Esophagus squamous epithelium (tissue), 5 donors: Measurements from ENCODE around the gene BICRAL. TPM values are rescaled to one million over a fixed set of nuclear protein-coding genes. Genes with fewer than 3 reads are reported as not detected.

ENCODE experiments used
- DNase-seq: peaks from one replicate; lab custom pipeline; 2025; lab: John Stamatoyannopoulos, UW
- H3K27ac ChIP-seq, 4 donors: fragments of 200-600 bp; sonication (generic); one replicate each; pipeline ENCODE4 v1.5.1; 2016 to 2019; ENCODE audit warnings: mild to moderate bottlenecking in 1 of 4
- H3K27me3 ChIP-seq, 4 donors: fragments of 200-600 bp; sonication (generic); 1 replicate in 3 of 4; 2 replicates in 1 of 4; pipeline versions ENCODE4 v1.5.1 to v1.6.0; 2017 to 2021; ENCODE audit warnings: antibody characterized with exemption in 1 of 4
- H3K36me3 ChIP-seq, 3 donors: fragments of 200-600 bp; sonication (generic); one replicate each; pipeline ENCODE4 v1.5.1; 2016 to 2019
- H3K4me1 ChIP-seq, 3 donors: fragments of 200-600 bp; sonication (generic); one replicate each; pipeline ENCODE4 v1.5.1; 2017 to 2019
- H3K4me3 ChIP-seq, 4 donors: fragments of 200-600 bp; sonication (generic); 1 replicate in 3 of 4; 2 replicates in 1 of 4; pipeline ENCODE4 v1.5.1; 2016 to 2019; ENCODE audit warnings: mild to moderate bottlenecking in 2 of 4, moderate library complexity in 1 of 4
- H3K9me3 ChIP-seq, 3 donors: fragments of 200-600 bp; sonication (generic); one replicate each; pipeline ENCODE4 v1.5.1; 2016 to 2019
- POLR2A ChIP-seq, 4 donors: fragments of 450-650 bp; IDR thresholded peaks; one replicate each; pipeline ENCODE4 v1.6.1; 2017; ENCODE audit warnings: antibody characterized with exemption in 4 of 4, mild to moderate bottlenecking in 4 of 4, moderate library complexity in 3 of 4
- WGBS, 2 donors: methylation state at CpG; one replicate each; pipeline ENCODE4 v1.1.5; 2018; 5-methylcytosine and 5-hydroxymethylcytosine counted together
- intact Hi-C: fragments of 100-400 bp; cut with DNase I; formaldehyde crosslinking; loops from one replicate; pipeline ENCODE4 v1.15.0; 2022
- total RNA-seq, 4 donors: library from RNA; depleted of rRNA; stranded (reverse); fragments of >200 nt; gene quantifications; one replicate each; pipeline ENCODE4 v1.1.0, GENCODE V29; 2016
- TF ChIP-seq, protein P1 (sequence below), 6 experiments: fragments of 450-650 bp in 4 of 6; fragments of 200-600 bp in 2 of 6; sonication (generic) in 2 of 6; IDR thresholded peaks; one replicate each; pipeline ENCODE4 v1.5.1; 2016 to 2019; ENCODE audit warnings: antibody characterized with exemption in 6 of 6, mild to moderate bottlenecking in 4 of 6, moderate library complexity in 4 of 6
- donor health status: DM: yes; HTN: yes; CAD: no.

Gene BICRAL
- total RNA-seq, 4 donors from 2014 or later = 5.8 to 13.9 (median 8.9) TPM

DNA sequence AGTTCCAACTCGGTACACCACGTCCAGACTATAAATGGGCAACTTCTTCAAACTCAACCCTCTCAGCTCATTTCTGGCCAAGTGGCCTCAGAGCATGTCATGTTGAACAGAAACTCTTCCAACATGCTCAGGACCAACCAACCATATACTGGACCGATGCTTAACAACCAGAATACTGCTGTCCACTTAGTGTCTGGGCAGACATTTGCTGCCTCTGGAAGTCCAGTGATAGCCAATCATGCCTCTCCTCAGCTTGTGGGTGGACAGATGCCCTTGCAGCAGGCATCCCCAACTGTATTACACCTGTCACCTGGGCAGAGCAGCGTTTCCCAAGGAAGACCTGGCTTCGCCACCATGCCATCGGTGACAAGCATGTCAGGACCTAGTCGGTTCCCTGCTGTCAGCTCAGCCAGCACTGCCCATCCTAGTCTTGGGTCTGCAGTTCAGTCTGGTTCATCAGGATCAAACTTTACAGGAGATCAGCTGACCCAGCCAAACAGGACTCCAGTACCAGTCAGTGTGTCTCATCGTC lies 47.8 kb downstream of the BICRAL start:
- 94 to 95% methylated on average over 5 to 8 of the region's 8 CpGs for whole genome bisulfite sequencing, 2 donors
- Histone ChIP-seq H3K4me3 (no peak overlapping the region), H3K4me1 (peaks cover 0 to 5% (median 0%) of the 10 kb centered on the region in 3 donors), H3K27ac (no peak overlapping the region), H3K27me3 (no peaks in the 10 kb centered on the region), H3K36me3 (peaks cover 17 to 86% (median 22%) of the 10 kb centered on the region in 3 donors), H3K9me3 (no peaks in the 10 kb centered on the region)
- no peak for TF ChIP-seq POLR2A (IDR thresholded peaks at IDR 0.05)
- TF ChIP-seq, protein P1, sequence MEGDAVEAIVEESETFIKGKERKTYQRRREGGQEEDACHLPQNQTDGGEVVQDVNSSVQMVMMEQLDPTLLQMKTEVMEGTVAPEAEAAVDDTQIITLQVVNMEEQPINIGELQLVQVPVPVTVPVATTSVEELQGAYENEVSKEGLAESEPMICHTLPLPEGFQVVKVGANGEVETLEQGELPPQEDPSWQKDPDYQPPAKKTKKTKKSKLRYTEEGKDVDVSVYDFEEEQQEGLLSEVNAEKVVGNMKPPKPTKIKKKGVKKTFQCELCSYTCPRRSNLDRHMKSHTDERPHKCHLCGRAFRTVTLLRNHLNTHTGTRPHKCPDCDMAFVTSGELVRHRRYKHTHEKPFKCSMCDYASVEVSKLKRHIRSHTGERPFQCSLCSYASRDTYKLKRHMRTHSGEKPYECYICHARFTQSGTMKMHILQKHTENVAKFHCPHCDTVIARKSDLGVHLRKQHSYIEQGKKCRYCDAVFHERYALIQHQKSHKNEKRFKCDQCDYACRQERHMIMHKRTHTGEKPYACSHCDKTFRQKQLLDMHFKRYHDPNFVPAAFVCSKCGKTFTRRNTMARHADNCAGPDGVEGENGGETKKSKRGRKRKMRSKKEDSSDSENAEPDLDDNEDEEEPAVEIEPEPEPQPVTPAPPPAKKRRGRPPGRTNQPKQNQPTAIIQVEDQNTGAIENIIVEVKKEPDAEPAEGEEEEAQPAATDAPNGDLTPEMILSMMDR (IDR thresholded peaks at IDR 0.05) = no peak
- intact Hi-C loops = no loop called here
- no peak for DNase-seq

DNA sequence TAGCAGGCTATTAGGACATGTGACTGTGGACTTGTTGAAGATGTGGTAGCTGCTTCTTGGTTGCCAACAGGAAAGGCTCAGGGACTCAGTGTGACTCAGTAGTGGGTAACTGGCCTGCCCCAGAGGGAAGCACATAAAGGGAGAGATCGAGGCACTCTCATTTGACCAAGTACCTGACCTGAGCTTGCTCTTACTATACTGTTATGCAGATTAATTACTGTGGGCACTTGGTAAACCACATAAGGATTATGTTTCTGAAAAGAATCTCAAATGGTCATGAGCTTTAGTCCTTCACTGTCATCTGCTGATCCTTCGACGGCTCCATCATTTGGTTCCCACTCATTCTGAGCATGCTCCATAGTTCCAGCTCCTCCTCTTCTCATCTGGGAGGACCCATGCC lies 49.4 kb downstream of the BICRAL start:
- Histone ChIP-seq H3K4me3 (no peak overlapping the region), H3K4me1 (peaks cover 0 to 8% (median 0%) of the 10 kb centered on the region in 3 donors), H3K36me3 (peaks cover 17 to 86% (median 22%) of the 10 kb centered on the region in 3 donors), H3K9me3 (no peaks in the 10 kb centered on the region), H3K27me3 (no peaks in the 10 kb centered on the region), H3K27ac (no peak overlapping the region)
- TF ChIP-seq, protein P1 (IDR thresholded peaks at IDR 0.05) = no peak
- TF ChIP-seq POLR2A (IDR thresholded peaks at IDR 0.05) = no peak
- 95 to 96% methylated on average over 3 of the region's 3 CpGs for WGBS, 2 donors
- intact Hi-C loops = no loop called here
- no peak for DNase-seq

- H3K36me3 ChIP-seq = peaks cover 12 to 85% (median 16%) of the 10 kb centered on the region in 3 donors
- no peak overlapping the region for H3K27ac ChIP-seq
- H3K4me1 ChIP-seq = peaks cover 0 to 8% (median 0%) of the 10 kb centered on the region in 3 donors
- no peaks in the 10 kb centered on the region for H3K27me3 ChIP-seq
- intact Hi-C loops = no loop called here
- TF ChIP-seq, protein P1 (IDR thresholded peaks at IDR 0.05) = no peak
- no peak for TF ChIP-seq POLR2A (IDR thresholded peaks at IDR 0.05)
- no peak for DNase-seq
- no peaks in the 10 kb centered on the region for H3K9me3 ChIP-seq
- WGBS, 2 donors = 97% methylated on average over 5 of the region's 5 CpGs
- no peak overlapping the region for H3K4me3 ChIP-seq
Observed at GRCh38 chr6:42834056-42834455, 52.2 kb downstream of the BICRAL start.

GRCh38 chr6:42841844-42842584 lies 60.2 kb downstream of the BICRAL start:
- TF ChIP-seq POLR2A (IDR thresholded peaks at IDR 0.05) = no peak
- TF ChIP-seq, protein P1 (IDR thresholded peaks at IDR 0.05) = no peak
- no peaks in the 10 kb centered on the region for H3K9me3 ChIP-seq
- whole genome bisulfite sequencing, 2 donors = 73 to 84% methylated on average over 6 of the region's 6 CpGs
- no peaks in the 10 kb centered on the region for H3K4me1 ChIP-seq
- DNase-seq = no peak
- intact Hi-C loops = no loop called here
- no peak overlapping the region for H3K27ac ChIP-seq
- no peak overlapping the region for H3K4me3 ChIP-seq
- H3K27me3 ChIP-seq = no peaks in the 10 kb centered on the region
- H3K36me3 ChIP-seq = peaks cover 0 to 38% (median 0%) of the 10 kb centered on the region in 3 donors

DNA sequence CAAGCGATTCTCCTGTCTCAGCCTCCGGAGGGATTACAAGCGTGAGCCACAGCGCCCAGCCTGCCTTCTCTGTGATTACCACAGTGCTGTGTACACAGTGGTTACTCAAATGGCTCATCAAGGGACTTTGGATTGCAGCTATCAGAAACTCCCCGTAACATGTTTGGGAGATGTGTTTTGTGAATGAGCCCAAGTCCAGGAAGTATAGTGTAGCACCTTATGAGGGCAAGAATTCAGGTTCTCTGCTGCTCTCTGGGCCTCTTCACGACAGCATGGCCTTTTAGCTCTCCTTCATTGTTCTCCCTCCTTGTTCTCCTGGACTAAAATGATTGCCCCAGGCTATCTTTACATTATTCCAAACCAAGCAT lies 63.5 kb downstream of the BICRAL start:
- H3K4me1 ChIP-seq = no peaks in the 10 kb centered on the region
- no peaks in the 10 kb centered on the region for H3K27me3 ChIP-seq
- H3K9me3 ChIP-seq = no peaks in the 10 kb centered on the region
- H3K36me3 ChIP-seq = peaks cover 0 to 33% (median 0%) of the 10 kb centered on the region in 3 donors
- 80 to 95% methylated on average over 1 to 4 of the region's 6 CpGs for WGBS, 2 donors
- TF ChIP-seq, protein P1 (IDR thresholded peaks at IDR 0.05) = no peak
- TF ChIP-seq POLR2A (IDR thresholded peaks at IDR 0.05) = no peak
- H3K4me3 ChIP-seq = no peak overlapping the region
- H3K27ac ChIP-seq = no peak overlapping the region
- intact Hi-C loops = no loop called here
- no peak for DNase-seq
